GM18858 (cell line): ENCODE measurements around the gene LRMDA.

ENCODE experiments used
- ATAC-seq: cut with Tn5 transposase; IDR thresholded peaks from one replicate; pipeline ENCODE4 v1.9.1; 2021; ENCODE audit not compliant: unreplicated experiment

Gene LRMDA

GRCh38 chr10:75654772-75655171 is 223.3 kb downstream of the LRMDA start:
- no peak for ATAC-seq

DNA sequence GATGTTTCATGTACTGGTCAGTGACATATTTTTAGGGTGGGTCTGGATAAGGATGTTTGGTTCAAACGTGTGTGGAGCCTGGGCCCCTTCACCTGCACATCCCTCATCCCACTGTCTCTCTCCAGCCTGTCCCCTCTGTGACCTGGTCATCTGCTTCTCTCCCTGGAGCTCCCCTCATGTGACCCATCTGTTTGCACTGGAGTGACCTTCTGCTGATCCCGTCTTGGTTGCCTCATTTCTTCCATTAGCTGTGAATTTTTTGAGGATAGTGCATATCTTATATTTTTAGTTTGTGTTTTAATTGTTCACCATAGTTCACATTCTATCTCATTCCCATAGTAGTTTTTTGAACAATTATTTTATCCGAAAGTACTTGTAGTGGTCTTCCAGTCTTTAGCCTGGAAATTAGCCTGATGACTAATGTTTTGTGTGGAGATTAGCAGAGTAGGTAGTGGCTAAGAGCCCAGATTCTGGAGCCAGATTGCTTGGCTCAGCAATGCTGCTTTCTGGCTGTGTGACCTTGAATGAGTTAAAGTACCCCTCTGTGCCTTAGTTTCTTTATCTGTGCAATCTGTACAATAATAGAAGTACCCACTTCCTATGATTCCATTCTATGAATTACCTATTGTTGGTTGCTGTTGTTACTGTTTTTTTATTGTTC is 224.5 kb downstream of the LRMDA start:
- no peak for ATAC-seq

DNA sequence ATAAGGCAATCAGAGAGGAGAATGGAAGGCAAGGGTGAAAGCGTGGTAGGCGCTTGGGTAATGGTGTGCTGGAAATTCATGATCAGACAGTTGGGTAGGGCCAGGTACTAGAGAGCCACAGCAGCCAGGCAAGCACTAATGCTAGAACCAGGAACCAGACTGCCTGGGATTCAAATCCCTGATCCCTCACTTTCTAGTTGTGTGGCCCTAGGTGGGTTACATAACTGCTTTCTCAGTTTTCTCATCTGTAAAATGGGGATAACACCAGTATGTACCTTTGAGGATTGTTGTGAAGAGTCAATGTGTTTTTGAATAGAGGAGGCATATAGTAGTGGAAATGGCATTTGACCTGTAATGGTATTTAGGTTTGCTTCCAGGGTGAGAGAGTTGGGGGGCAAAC is 225.9 kb downstream of the LRMDA start:
- ATAC-seq, result no peak

DNA sequence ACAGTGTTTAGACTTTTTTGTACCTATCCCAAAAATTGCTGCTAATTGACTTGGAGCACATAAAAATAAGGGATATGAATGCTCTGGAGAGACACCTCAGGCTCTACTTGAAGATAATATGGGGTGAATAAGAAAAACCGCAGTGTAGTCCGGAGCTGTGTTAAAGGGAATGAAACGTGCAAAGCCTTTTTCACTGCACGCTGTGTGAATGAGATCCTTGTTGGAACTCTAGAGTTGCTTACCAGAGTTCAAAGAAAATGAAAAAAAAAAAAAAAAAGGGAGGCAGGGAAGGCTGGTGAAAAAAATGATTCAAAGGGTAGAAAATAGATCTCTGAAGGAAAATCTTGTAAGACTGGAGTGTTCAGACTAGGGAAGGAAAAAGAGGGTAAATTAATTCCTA is 226.6 kb downstream of the LRMDA start:
- no peak for ATAC-seq

GRCh38 chr10:75658496-75658895 is 227.1 kb downstream of the LRMDA start:
- no peak for ATAC-seq

- ATAC-seq, result no peak
These were observed 227.5 kb downstream of the LRMDA start for GRCh38 chr10:75658915-75659314.

GRCh38 chr10:75660823-75661222 is 229.4 kb downstream of the LRMDA start:
- no peak for ATAC-seq

GRCh38 chr10:75662715-75663114 is 231.3 kb downstream of the LRMDA start:
- ATAC-seq, result no peak

DNA sequence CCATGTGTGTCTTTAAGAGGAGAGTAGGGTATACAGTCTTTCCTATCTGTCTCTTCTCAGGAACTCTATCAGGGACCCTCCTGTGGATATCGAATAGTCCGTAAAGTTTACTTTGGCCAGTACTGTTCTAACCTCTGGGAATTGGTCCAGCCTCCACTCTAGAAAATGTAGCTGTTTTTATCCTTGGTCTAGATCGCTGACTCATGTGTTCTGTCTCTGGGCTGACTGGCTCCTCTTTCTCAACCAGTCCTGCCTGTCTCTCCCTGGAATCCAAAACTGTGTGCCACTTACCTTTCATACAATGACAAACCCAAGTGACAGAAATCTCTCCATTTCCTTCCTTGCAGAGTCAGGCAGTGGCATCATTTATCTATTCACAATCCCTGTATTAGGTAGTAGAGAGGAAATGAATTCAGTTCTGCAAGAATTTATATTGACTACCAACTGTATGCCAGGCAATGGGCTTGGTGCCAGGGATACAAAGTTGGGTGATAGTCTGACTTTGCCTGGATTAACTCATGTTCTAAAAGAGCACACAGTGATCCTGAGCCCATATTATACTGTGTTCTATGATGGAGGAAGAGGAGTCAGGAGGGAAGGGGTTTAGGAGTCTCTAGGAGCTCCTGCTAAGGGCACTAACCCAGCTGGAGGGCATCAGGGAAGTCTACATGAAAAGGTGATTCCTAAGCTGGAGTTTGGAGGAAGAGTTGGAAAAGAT is 232.7 kb downstream of the LRMDA start:
- ATAC-seq, result no peak

DNA sequence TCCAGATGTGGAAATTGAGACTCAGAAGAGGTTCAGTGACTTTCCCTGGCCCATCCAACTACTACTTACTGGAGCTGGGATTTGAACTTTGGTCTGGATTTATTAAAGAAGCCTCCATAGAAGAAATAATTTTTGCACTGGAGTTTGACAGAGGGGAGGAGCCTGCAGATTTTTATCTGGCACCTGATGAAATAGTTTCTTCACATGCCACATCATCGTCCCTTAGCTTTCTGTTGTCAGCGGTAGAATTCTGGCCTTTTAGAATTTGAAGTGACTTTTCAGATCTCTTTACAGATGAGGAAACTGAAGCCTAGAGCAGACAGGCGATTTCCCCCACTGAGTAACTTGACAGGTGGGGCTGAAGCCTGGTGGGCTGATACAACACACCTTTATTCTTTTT is 233.5 kb downstream of the LRMDA start:
- no peak for ATAC-seq

- ATAC-seq, result no peak
These were observed 234.3 kb downstream of the LRMDA start for GRCh38 chr10:75665707-75666106.

DNA sequence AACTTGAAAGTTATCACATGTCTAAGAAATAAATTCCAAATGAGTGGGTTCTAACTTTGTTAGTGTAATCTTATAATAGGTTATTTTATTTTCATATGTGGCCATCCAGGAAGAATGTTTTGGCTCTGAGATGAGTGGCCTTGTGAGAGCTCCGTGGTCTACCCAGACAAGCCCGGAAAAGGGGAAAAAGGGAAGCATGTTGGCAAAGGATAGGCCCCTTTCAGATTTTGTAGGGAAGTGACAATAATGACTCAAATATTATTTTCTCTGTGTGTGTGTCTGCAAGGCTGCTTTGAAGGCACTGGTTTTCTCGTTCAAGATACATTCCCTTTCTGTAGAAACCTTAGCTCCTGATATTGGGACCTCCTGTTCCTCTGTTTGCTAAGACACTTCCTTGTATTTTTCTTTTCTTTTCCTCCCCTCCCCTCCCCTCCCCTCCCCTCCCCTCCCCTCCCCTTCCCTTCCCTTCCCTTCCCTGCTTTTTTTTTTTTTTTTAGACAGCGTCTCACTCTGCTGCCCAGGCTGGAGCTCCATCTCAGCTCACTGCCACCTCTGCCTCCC is 240.8 kb downstream of the LRMDA start:
- no peak for ATAC-seq

DNA sequence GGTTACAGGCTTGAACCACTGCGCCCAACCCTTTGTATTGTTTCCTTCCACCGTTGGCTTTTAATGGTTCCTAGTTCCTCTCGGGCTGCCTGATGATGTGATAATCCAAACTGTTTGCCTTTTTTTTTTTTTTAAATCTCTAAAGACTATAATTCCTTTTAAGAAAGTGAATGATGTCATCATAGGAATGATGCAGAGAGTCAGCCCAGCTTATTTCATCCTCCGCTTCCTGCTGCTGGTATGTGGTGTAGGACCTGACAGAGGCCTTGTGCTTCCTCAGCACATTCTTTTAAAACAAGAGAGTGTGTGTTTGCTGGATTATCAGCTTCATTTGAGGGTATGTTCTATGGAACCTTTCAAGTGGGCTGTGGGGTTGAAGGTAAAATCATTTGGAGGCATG is 241.4 kb downstream of the LRMDA start:
- ATAC-seq, result no peak

GRCh38 chr10:75677541-75677940 is 246.1 kb downstream of the LRMDA start:
- ATAC-seq, result no peak

DNA sequence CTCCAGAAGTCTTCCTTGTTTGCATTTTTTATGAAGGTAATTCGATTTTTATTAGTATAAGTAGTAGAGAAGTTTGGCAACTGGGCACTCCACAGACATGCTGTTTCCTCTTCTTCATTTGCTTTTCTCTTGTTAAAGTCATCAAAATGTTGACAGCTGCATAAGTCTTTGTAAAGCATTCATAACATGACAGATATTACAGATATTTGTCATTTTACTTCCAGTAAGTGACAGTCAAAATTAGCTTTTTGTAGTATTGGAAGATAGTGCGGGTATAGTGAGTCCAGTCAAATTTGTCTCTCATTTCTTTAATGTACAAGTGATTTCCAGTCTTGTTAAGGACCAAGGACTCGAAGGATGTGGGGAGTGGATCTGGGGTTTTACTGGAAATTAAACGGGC is 247.1 kb downstream of the LRMDA start:
- no peak for ATAC-seq

- no peak for ATAC-seq
These were observed 248.1 kb downstream of the LRMDA start for GRCh38 chr10:75679536-75679935.

DNA sequence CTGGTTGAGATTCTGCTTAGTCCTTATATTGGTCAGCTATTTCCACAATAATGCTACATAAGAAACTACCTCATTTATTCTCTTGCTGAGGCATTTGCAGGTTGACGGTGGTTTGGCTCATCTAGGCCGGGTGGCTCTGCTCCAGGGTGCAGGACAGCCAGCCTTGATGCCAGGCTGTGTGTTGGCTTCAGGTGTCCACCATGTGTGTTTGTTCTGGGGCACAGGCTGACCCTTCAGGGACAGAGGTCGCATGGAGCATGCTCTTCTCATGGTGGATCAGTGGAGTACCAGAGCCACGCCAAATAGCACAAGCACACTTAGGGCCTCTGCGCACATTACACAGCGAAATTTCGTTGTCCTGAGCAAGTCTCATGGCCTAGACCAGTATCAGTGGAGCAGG is 249.9 kb downstream of the LRMDA start:
- ATAC-seq, result no peak

DNA sequence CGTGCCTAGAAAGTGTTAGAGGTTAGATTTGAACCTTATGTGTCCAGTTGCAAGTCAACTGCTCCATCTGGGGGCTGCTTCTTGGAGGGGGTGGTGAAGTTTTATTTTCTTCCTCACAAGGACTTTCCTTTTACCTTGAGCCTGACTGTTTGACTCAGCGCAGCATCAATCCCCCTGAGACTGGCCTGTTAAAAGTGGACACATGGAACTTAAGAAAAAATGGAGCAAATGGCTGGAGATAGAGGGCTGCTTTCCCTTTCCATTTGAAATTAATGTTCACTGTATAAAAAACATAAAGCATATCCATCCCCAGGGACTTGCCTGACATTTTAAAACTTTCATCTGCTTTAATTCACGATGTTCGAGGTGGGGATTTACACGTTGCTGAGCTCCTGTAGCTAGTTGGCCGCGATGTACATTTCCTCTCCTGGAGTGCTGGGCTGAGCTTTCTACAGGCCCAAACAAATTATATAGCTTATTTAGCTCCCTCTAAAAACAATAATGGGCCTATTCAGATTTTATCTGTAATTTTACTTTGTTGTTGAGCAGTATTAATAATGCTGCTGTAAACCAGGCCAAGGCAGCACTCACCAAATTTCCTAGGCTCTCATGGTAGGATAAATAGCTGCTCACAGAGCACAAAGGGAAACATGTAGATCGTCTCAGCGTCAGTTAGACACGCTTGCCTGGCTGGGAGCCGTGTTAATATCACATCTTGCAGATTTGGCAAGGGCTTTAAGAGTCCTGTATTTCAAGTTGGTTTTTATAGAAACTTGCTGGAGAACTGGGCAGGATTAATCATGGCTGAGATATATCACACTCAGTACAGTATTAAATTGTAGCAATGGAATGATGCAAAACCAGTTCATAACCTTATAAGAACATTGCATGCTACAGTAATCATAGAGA is 251.5 kb downstream of the LRMDA start:
- no peak for ATAC-seq

- ATAC-seq, result no peak
These were observed 253.8 kb downstream of the LRMDA start for GRCh38 chr10:75685187-75685586.

DNA sequence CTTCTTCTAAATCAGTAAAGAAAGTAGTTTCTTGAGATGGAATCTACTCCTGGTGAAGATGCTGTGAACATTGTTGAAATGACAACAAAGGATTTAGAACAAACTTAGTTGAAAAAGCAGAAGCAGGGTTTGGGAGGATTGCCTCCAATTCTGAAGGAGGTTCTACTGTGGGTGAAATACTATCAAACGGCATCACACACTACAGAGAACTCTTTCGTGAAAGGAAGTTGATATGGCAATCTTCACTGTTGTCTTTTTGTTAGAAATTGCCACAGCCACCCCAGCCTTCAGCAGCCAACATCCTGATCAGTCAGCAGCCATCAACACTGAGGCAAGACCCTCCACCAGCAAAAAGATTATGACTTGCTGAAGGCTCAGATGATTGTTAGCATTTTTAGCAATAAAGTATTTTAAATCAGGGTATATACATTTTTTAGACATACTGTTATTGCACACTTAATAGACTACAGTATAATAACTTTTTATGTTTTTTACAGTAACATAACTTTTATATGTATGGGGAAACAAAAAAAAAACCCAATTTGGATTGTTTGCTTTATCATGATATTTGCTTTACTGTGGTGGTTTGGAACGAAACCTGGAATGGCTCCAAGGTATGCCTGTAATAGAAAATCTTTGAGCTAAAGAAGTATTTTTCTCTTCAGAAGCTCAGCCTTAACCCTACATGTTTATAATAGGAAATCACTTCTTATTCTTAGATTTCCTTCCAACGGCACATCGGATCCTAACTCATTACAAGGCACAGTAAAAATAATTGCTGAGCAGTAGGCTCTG is 257.3 kb downstream of the LRMDA start:
- ATAC-seq, result no peak

DNA sequence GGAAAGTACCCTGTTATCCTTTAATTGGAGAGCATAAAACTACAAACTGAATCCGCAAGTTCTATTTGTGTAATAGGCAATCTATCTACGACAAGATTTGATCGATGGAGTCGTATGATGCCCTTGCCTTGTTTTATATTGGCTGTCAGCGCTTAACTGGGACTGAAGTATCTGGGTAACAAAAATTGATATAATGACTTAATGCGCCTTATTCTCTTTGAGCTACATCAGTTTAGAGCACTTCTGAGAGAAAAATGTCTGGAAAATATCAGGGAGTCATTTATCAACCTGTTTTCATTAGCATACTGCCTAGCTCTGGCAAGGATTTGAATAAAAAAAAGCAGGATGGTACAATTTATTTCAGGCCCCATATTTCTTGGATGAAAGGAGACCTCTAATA is 262.1 kb downstream of the LRMDA start:
- ATAC-seq, result no peak
